K562 (cell line): Measurements from ENCODE around the gene NECTIN4. TPM values are rescaled to one million over a fixed set of nuclear protein-coding genes. Genes with fewer than 3 reads are reported as not detected.
A peak's percentile ranks its signal among the peaks of the same experiment; 100 is the strongest.

Source experiments
- ATAC-seq: fragments of 200-7000 bp; cut with Tn5 transposase; 3 replicates; pipeline ENCODE4 v1.9.1; 2020; ENCODE audit warnings: moderate library complexity
- BruUV-seq: library from RNA; stranded (reverse); fragments of 400-500 nt; replicated peaks from 2 replicates; lab custom pipeline; 2021; lab: Mats Ljungman, UMichigan
- CTCF ChIA-PET: fragments of 300-600 bp; formaldehyde crosslinking; extraction: SDS; loops from one replicate; lab custom pipeline; 2021; ENCODE audit warnings: low intra/inter-chr PET ratio; lab: Yijun Ruan, JAX
- POLR2A ChIA-PET: fragments of 300-600, 350-650 bp; sonication (Branson Sonifier 250); formaldehyde crosslinking; extraction: SDS; loops from one replicate; lab custom pipeline; 2021; ENCODE audit warnings: antibody characterized with exemption, inconsistent platforms; lab: Yijun Ruan, JAX
- DNase-seq, 4 experiments: peaks; one replicate each; pipeline versions ENCODE4 v3.0.0 to v3.0.0-alpha.2; 2011 to 2018; ENCODE audit warnings: low spot score in 3 of 4, mixed read lengths in 3 of 4; ENCODE audit errors: extremely low read depth in 1 of 4
- FAIRE-seq: peaks from 2 replicates; lab custom pipeline; 2011; peaks lifted over from hg19 to GRCh38; lab: Jason Lieb, UNC
- H2AFZ ChIP-seq: 2 replicates; pipeline ENCODE4 v1.6.0; 2011; ENCODE audit warnings: low read depth, low read length, control low read depth, inconsistent platforms
- H3K27ac ChIP-seq: fragments of 200-600 bp; 3 replicates; pipeline ENCODE4 v1.8.0; 2011; ENCODE audit warnings: low read depth, mild to moderate bottlenecking, control low read depth, inconsistent platforms, low read length, moderate library complexity, mixed read lengths; ENCODE audit errors: extremely low read depth
- H3K27me3 ChIP-seq, 2 experiments: fragments of 300-600 bp in 1 of 2; 2 replicates in 1 of 2; 3 replicates in 1 of 2; pipeline versions ENCODE4 v1.6.0 to v1.8.0; 2011; ENCODE audit warnings: inconsistent platforms in 2 of 2, low read length in 2 of 2, mild to moderate bottlenecking in 1 of 2, mixed read lengths in 1 of 2, moderate library complexity in 1 of 2; ENCODE audit not compliant: control insufficient read depth in 2 of 2, insufficient read depth in 2 of 2
- H3K36me3 ChIP-seq: fragments of 300-600 bp; 3 replicates; pipeline ENCODE4 v1.8.0; 2011; ENCODE audit warnings: mild to moderate bottlenecking, low read length, inconsistent platforms; ENCODE audit not compliant: control insufficient read depth, insufficient read depth
- H3K4me1 ChIP-seq, 2 experiments: fragments of 200-600 bp in 1 of 2; replicated peaks in 1 of 2; 2 replicates in 1 of 2; 3 replicates in 1 of 2; pipeline versions ENCODE4 v1.5.1 to v1.8.0; 2011; ENCODE audit warnings: inconsistent platforms in 2 of 2, low read length in 2 of 2, mild to moderate bottlenecking in 1 of 2, mixed read lengths in 1 of 2, moderate library complexity in 1 of 2; ENCODE audit not compliant: control insufficient read depth in 2 of 2, insufficient read depth in 2 of 2
- H3K4me2 ChIP-seq: 2 replicates; pipeline ENCODE4 v1.6.1; 2011; ENCODE audit warnings: low read length, control low read depth, inconsistent platforms, mixed read lengths; ENCODE audit not compliant: insufficient read depth
- H3K4me3 ChIP-seq: fragments of 200-600 bp; sonication (generic), shearing (Covaris generic); 2 replicates; pipeline ENCODE4 v1.5.1; 2016; ENCODE audit warnings: control low read depth, inconsistent platforms
- H3K79me2 ChIP-seq: fragments of 200-600 bp; 3 replicates; pipeline ENCODE4 v1.8.0; 2011; ENCODE audit warnings: low read length, inconsistent platforms; ENCODE audit not compliant: control insufficient read depth, insufficient read depth
- H3K9ac ChIP-seq, 2 experiments: 2 replicates each; pipeline versions ENCODE4 v1.6.0 to v1.6.1; 2011; ENCODE audit warnings: low read depth in 2 of 2, low read length in 2 of 2, control low read depth in 1 of 2, inconsistent platforms in 1 of 2, mild to moderate bottlenecking in 1 of 2, mixed read lengths in 1 of 2; ENCODE audit not compliant: insufficient read depth in 1 of 2
- H3K9me1 ChIP-seq: one replicate; pipeline ENCODE4 v1.6.0; 2011; ENCODE audit warnings: inconsistent platforms, mild to moderate bottlenecking, low read length, moderate library complexity; ENCODE audit not compliant: control insufficient read depth, insufficient read depth
- H3K9me3 ChIP-seq: replicated peaks from 2 replicates; pipeline ENCODE4 v1.5.1; 2011; ENCODE audit warnings: low read depth, low read length, inconsistent platforms; ENCODE audit not compliant: control insufficient read depth, insufficient read depth
- H4K20me1 ChIP-seq: replicated peaks from 2 replicates; pipeline ENCODE4 v1.6.1; 2011; ENCODE audit warnings: low read length, inconsistent platforms, mixed read lengths; ENCODE audit not compliant: control insufficient read depth, insufficient read depth
- NFIC ChIP-seq: fragments of 450-650 bp; IDR thresholded peaks from 2 replicates; pipeline ENCODE4 v1.6.1; 2017; ENCODE audit warnings: mild to moderate bottlenecking, inconsistent platforms
- WHSC1 ChIP-seq: IDR thresholded peaks from one replicate; pipeline ENCODE4 v1.6.1; 2012; ENCODE audit warnings: low read length, control low read depth, inconsistent platforms
- WGBS: fragments of 100-300 bp; shearing (Covaris generic); methylation state at CpG from one replicate; pipeline ENCODE4 v1.1.6; 2016; ENCODE audit warnings: low coverage, mixed read lengths; ENCODE audit not compliant: insufficient coverage; ENCODE audit errors: missing lambda C conversion rate; 5-methylcytosine and 5-hydroxymethylcytosine counted together
- in situ Hi-C: fragments of 300-500 bp; cut with MboI; formaldehyde crosslinking; loops from 4 replicates; pipeline ENCODE4 v1.15.0; 2018; ENCODE audit warnings: inconsistent platforms, mixed read lengths
- intact Hi-C: fragments of 100-400 bp; cut with micrococcal nuclease; formaldehyde crosslinking; loops from 2 replicates; pipeline ENCODE4 v1.14.2; 2022
- polyA plus RNA-seq, 8 experiments: library from polyadenylated mRNA; depleted of rRNA in 4 of 8; stranded (reverse) in 5 of 8; unstranded in 3 of 8; fragments of >200 nt; fragmentation: Nextera tagmentation in 2 of 8; fragmentation: Illumina TruSeq in 1 of 8; extraction: Ambion mirVana in 2 of 8; extraction: Trizol in 1 of 8; gene quantifications; 2 replicates each; pipeline versions ENCODE4 v1.2.1 to v1.2.3, GENCODE V29; 2011 to 2014; ENCODE audit warnings: inconsistent platforms in 1 of 8, missing spikeins in 1 of 8
- total RNA-seq, 7 experiments: library from RNA; depleted of rRNA in 6 of 7; stranded (reverse); fragments of >200 nt in 6 of 7; fragmentation: Illumina TruSeq in 2 of 7; extraction: Trizol in 2 of 7; gene quantifications; 2 replicates each; pipeline versions ENCODE4 v1.2.1 to v1.2.3, GENCODE V29; 2011 to 2021; ENCODE audit warnings: low replicate concordance in 1 of 7
- TF ChIP-seq, protein P1 (sequence below): fragments of 450-650 bp; IDR thresholded peaks from 2 replicates; pipeline ENCODE4 v1.7.0; 2016; ENCODE audit warnings: borderline replicate concordance
- TF ChIP-seq, protein P2 (sequence below): fragments of 450-650 bp; formaldehyde crosslinking; conservative IDR thresholded peaks from 2 replicates; pipeline ENCODE4 v1.4.0; 2022; ENCODE audit warnings: mild to moderate bottlenecking, missing genetic modification characterization
- TF ChIP-seq, protein P3 (sequence below), 2 experiments: IDR thresholded peaks in 1 of 2; conservative IDR thresholded peaks in 1 of 2; 2 replicates each; pipeline ENCODE4 v1.6.1; 2016; ENCODE audit warnings: low read depth in 2 of 2, mild to moderate bottlenecking in 1 of 2, missing compliant biosample characterization in 1 of 2, missing genetic modification characterization in 1 of 2, moderate library complexity in 1 of 2
- TF ChIP-seq, protein P4 (sequence below): IDR thresholded peaks from 2 replicates; pipeline ENCODE4 v1.6.1; 2016; ENCODE audit warnings: missing genetic modification characterization, missing compliant biosample characterization
- TF ChIP-seq, protein P5 (sequence below): fragments of 250-450 bp; sonication (Bioruptor Pico); IDR thresholded peaks from 2 replicates; pipeline ENCODE4 v1.5.0; 2020; ENCODE audit warnings: mild to moderate bottlenecking, borderline replicate concordance

The NECTIN4 gene
- total and polyA plus RNA-seq, 9 of the 15 experiments (the other 6 are each of a cell fraction or from before 2014, with no cell fraction given) = 0.01 to 0.09 TPM; not detected in 7

DNA sequence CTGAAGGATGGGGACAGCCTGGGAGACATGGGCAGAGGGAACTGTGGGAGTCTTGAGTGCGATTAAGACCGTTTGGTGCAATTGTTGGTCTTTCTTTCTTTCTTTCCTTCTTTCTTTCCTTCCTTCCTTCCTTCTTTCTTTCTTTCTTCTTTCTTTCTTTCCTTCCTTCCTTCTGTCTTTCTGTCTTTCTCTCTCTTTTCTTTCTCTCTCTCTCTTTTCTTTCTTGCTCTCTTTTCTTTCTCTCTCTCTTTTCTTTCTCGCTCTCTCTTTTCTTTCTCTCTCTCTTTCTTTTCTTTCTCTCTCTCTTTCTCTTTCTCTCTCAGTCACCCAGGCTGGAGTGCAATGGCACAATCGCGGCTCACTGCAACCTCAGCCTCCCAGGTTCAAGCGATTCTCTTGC is 5.9 kb upstream of the NECTIN4 start:
- no peak overlapping the region for H2AFZ ChIP-seq
- H3K36me3 ChIP-seq = peaks cover 15% of the 10 kb centered on the region; the same call in 2 of the 3 replicates
- H4K20me1 ChIP-seq = no peaks in the 10 kb centered on the region
- peaks cover 4% of the 10 kb centered on the region; the same call in 1 of the 2 replicates for H3K9me3 ChIP-seq
- TF ChIP-seq WHSC1 = no peak
- TF ChIP-seq, protein P1, sequence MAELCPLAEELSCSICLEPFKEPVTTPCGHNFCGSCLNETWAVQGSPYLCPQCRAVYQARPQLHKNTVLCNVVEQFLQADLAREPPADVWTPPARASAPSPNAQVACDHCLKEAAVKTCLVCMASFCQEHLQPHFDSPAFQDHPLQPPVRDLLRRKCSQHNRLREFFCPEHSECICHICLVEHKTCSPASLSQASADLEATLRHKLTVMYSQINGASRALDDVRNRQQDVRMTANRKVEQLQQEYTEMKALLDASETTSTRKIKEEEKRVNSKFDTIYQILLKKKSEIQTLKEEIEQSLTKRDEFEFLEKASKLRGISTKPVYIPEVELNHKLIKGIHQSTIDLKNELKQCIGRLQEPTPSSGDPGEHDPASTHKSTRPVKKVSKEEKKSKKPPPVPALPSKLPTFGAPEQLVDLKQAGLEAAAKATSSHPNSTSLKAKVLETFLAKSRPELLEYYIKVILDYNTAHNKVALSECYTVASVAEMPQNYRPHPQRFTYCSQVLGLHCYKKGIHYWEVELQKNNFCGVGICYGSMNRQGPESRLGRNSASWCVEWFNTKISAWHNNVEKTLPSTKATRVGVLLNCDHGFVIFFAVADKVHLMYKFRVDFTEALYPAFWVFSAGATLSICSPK = no peak
- TF ChIP-seq, protein P2, sequence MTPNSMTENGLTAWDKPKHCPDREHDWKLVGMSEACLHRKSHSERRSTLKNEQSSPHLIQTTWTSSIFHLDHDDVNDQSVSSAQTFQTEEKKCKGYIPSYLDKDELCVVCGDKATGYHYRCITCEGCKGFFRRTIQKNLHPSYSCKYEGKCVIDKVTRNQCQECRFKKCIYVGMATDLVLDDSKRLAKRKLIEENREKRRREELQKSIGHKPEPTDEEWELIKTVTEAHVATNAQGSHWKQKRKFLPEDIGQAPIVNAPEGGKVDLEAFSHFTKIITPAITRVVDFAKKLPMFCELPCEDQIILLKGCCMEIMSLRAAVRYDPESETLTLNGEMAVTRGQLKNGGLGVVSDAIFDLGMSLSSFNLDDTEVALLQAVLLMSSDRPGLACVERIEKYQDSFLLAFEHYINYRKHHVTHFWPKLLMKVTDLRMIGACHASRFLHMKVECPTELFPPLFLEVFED (CRISPR knock-in tag) = peak; percentile 61; the same call in 1 of the 2 replicates
- TF ChIP-seq, protein P3, sequence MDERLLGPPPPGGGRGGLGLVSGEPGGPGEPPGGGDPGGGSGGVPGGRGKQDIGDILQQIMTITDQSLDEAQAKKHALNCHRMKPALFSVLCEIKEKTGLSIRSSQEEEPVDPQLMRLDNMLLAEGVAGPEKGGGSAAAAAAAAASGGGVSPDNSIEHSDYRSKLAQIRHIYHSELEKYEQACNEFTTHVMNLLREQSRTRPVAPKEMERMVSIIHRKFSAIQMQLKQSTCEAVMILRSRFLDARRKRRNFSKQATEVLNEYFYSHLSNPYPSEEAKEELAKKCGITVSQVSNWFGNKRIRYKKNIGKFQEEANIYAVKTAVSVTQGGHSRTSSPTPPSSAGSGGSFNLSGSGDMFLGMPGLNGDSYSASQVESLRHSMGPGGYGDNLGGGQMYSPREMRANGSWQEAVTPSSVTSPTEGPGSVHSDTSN (CRISPR knock-in tag; IDR thresholded peaks at IDR 0.05; ENCODE audit: low read depth) = no peak
- TF ChIP-seq, protein P3 (tag; conservative IDR thresholded peaks at IDR 0.05; ENCODE audit: low read depth) = no peak
- TF ChIP-seq, protein P4, sequence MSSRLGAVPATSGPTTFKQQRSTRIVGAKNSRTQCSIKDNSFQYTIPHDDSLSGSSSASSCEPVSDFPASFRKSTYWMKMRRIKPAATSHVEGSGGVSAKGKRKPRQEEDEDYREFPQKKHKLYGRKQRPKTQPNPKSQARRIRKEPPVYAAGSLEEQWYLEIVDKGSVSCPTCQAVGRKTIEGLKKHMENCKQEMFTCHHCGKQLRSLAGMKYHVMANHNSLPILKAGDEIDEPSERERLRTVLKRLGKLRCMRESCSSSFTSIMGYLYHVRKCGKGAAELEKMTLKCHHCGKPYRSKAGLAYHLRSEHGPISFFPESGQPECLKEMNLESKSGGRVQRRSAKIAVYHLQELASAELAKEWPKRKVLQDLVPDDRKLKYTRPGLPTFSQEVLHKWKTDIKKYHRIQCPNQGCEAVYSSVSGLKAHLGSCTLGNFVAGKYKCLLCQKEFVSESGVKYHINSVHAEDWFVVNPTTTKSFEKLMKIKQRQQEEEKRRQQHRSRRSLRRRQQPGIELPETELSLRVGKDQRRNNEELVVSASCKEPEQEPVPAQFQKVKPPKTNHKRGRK (tag) = peak; percentile 89
- TF ChIP-seq NFIC = 0 out of 2 replicates have a peak, but pooled peaks have one; percentile 2
- TF ChIP-seq, protein P5, sequence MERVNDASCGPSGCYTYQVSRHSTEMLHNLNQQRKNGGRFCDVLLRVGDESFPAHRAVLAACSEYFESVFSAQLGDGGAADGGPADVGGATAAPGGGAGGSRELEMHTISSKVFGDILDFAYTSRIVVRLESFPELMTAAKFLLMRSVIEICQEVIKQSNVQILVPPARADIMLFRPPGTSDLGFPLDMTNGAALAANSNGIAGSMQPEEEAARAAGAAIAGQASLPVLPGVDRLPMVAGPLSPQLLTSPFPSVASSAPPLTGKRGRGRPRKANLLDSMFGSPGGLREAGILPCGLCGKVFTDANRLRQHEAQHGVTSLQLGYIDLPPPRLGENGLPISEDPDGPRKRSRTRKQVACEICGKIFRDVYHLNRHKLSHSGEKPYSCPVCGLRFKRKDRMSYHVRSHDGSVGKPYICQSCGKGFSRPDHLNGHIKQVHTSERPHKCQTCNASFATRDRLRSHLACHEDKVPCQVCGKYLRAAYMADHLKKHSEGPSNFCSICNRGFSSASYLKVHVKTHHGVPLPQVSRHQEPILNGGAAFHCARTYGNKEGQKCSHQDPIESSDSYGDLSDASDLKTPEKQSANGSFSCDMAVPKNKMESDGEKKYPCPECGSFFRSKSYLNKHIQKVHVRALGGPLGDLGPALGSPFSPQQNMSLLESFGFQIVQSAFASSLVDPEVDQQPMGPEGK = no peak
- H3K9ac ChIP-seq = no peak overlapping the region
- no TSS peak for BruUV-seq
- in situ Hi-C loops (loop anchor here (10.0 to 25.0 kb wide), 2 partner anchors 100 to 258 kb away; no protein-coding TSS in a partner anchor), intact Hi-C loops (loop anchor here (5.0 kb wide), 1 partner anchor 258 kb away; no protein-coding TSS in a partner anchor)
- WGBS = 7% methylated on average over 5 of the region's 6 CpGs
- ChIA-PET CTCF (no interaction called here), POLR2A (interaction anchor here (0.9 kb wide), 1 partner anchor 10 kb away, joined by 3 read pairs; no protein-coding TSS in a partner anchor)
- no peaks in the 10 kb centered on the region for H3K79me2 ChIP-seq
- no peak overlapping the region for H3K4me3 ChIP-seq
- FAIRE-seq = no peak
- no peak overlapping the region for H3K4me2 ChIP-seq
- ATAC-seq = no peak
- H3K27ac ChIP-seq = no peak overlapping the region
- H3K9me1 ChIP-seq = no peaks in the 10 kb centered on the region
- H3K4me1 ChIP-seq = peaks cover 0 to 7% of the 10 kb centered on the region in 2 experiments; a peak in 1 of 5 replicates
- no peaks in the 10 kb centered on the region for H3K27me3 ChIP-seq
- no peak for DNase-seq
